Activated naive CD8-positive, alpha-beta T cell treated with anti-CD3 and anti-CD28 coated beads, Interleukin-2, amount 50 U/mL, for 24 hours (primary cell): ENCODE data around the gene EXT2.

ENCODE experiments used
- ATAC-seq: fragments of 150-1000 bp; cut with Tn5 transposase; one replicate; pipeline ENCODE4 v1.10.0; 2021
- DNase-seq: peaks from one replicate; pipeline ENCODE4 v3.0.0; 2021
- H3K27ac Mint-ChIP-seq: one replicate; pipeline ENCODE4 v1.8.0; 2021; ENCODE audit warnings: mild to moderate bottlenecking, mixed read lengths
- H3K27me3 Mint-ChIP-seq: one replicate; pipeline ENCODE4 v1.8.0; 2021; ENCODE audit warnings: mixed read lengths
- H3K36me3 Mint-ChIP-seq: one replicate; pipeline ENCODE4 v1.8.0; 2021; ENCODE audit warnings: low read depth, mixed read lengths
- H3K4me1 Mint-ChIP-seq: one replicate; pipeline ENCODE4 v1.8.0; 2021; ENCODE audit warnings: mixed read lengths
- H3K4me3 Mint-ChIP-seq: one replicate; pipeline ENCODE4 v1.8.0; 2021; ENCODE audit warnings: mild to moderate bottlenecking, moderate library complexity, mixed read lengths
- H3K9me3 Mint-ChIP-seq: one replicate; pipeline ENCODE4 v1.8.0; 2021; ENCODE audit warnings: mixed read lengths

The EXT2 gene

GRCh38 chr11:44104481-44105294, 9.2 kb downstream of the EXT2 start:
- Mint-ChIP-seq H3K36me3 (peaks cover 9% of the 10 kb centered on the region), H3K4me1 (peaks cover 19% of the 10 kb centered on the region), H3K4me3 (no peak overlapping the region), H3K27ac (peak overlapping the region; percentile 49), H3K9me3 (no peaks in the 10 kb centered on the region), H3K27me3 (no peaks in the 10 kb centered on the region)
- DNase-seq = no peak
- peak; percentile 75 for ATAC-seq

- Mint-ChIP-seq H3K4me3 (no peak overlapping the region), H3K4me1 (peaks cover 15% of the 10 kb centered on the region), H3K27ac (no peak overlapping the region), H3K9me3 (no peaks in the 10 kb centered on the region), H3K27me3 (no peaks in the 10 kb centered on the region), H3K36me3 (peaks cover 15% of the 10 kb centered on the region)
- ATAC-seq (no peak), DNase-seq (no peak)
These were observed 12.8 kb downstream of the EXT2 start for GRCh38 chr11:44108260-44108659.

- no peak overlapping the region for H3K4me3 Mint-ChIP-seq
- H3K9me3 Mint-ChIP-seq = no peaks in the 10 kb centered on the region
- no peaks in the 10 kb centered on the region for H3K27me3 Mint-ChIP-seq
- peak; percentile 67 for DNase-seq
- ATAC-seq = peak; percentile 92
- no peak overlapping the region for H3K27ac Mint-ChIP-seq
- peaks cover 19% of the 10 kb centered on the region for H3K36me3 Mint-ChIP-seq
- peaks cover 5% of the 10 kb centered on the region for H3K4me1 Mint-ChIP-seq
These were observed 14.8 kb downstream of the EXT2 start for GRCh38 chr11:44110231-44110679.

- Mint-ChIP-seq H3K9me3 (no peaks in the 10 kb centered on the region), H3K27me3 (no peaks in the 10 kb centered on the region), H3K36me3 (peaks cover 34% of the 10 kb centered on the region), H3K27ac (no peak overlapping the region), H3K4me1 (peaks cover 5% of the 10 kb centered on the region), H3K4me3 (no peak overlapping the region)
- ATAC-seq (no peak), DNase-seq (no peak)
These were observed 16.8 kb downstream of the EXT2 start for GRCh38 chr11:44112091-44112821.

- Mint-ChIP-seq H3K36me3 (peaks cover 35% of the 10 kb centered on the region), H3K9me3 (no peaks in the 10 kb centered on the region), H3K27me3 (no peaks in the 10 kb centered on the region), H3K27ac (no peak overlapping the region), H3K4me3 (no peak overlapping the region), H3K4me1 (peaks cover 5% of the 10 kb centered on the region)
- ATAC-seq (no peak), DNase-seq (no peak)
These were observed 17.5 kb downstream of the EXT2 start for GRCh38 chr11:44113018-44113417.

GRCh38 chr11:44113572-44113971, 18.1 kb downstream of the EXT2 start:
- H3K27me3 Mint-ChIP-seq = no peaks in the 10 kb centered on the region
- peaks cover 5% of the 10 kb centered on the region for H3K4me1 Mint-ChIP-seq
- DNase-seq (no peak), ATAC-seq (no peak)
- H3K4me3 Mint-ChIP-seq = no peak overlapping the region
- peaks cover 35% of the 10 kb centered on the region for H3K36me3 Mint-ChIP-seq
- no peaks in the 10 kb centered on the region for H3K9me3 Mint-ChIP-seq
- no peak overlapping the region for H3K27ac Mint-ChIP-seq

- no peak overlapping the region for H3K4me3 Mint-ChIP-seq
- no peak for ATAC-seq
- H3K36me3 Mint-ChIP-seq = peaks cover 31% of the 10 kb centered on the region
- H3K4me1 Mint-ChIP-seq = no peaks in the 10 kb centered on the region
- H3K27me3 Mint-ChIP-seq = no peaks in the 10 kb centered on the region
- no peak overlapping the region for H3K27ac Mint-ChIP-seq
- no peaks in the 10 kb centered on the region for H3K9me3 Mint-ChIP-seq
- DNase-seq = no peak
These were observed 20.9 kb downstream of the EXT2 start for GRCh38 chr11:44116234-44116830.

GRCh38 chr11:44120169-44120568, 24.7 kb downstream of the EXT2 start:
- no peak overlapping the region for H3K4me3 Mint-ChIP-seq
- H3K27ac Mint-ChIP-seq = no peak overlapping the region
- DNase-seq (no peak), ATAC-seq (no peak)
- H3K4me1 Mint-ChIP-seq = no peaks in the 10 kb centered on the region
- no peaks in the 10 kb centered on the region for H3K27me3 Mint-ChIP-seq
- H3K36me3 Mint-ChIP-seq = peaks cover 28% of the 10 kb centered on the region
- no peaks in the 10 kb centered on the region for H3K9me3 Mint-ChIP-seq

GRCh38 chr11:44125598-44125997, 30.1 kb downstream of the EXT2 start:
- ATAC-seq (no peak), DNase-seq (no peak)
- H3K27me3 Mint-ChIP-seq = no peaks in the 10 kb centered on the region
- H3K9me3 Mint-ChIP-seq = no peaks in the 10 kb centered on the region
- no peak overlapping the region for H3K4me3 Mint-ChIP-seq
- H3K36me3 Mint-ChIP-seq = peaks cover 32% of the 10 kb centered on the region
- H3K27ac Mint-ChIP-seq = no peak overlapping the region
- no peaks in the 10 kb centered on the region for H3K4me1 Mint-ChIP-seq

- no peak for DNase-seq
- Mint-ChIP-seq H3K4me1 (no peaks in the 10 kb centered on the region), H3K27ac (no peak overlapping the region), H3K27me3 (no peaks in the 10 kb centered on the region), H3K36me3 (peaks cover 33% of the 10 kb centered on the region), H3K4me3 (no peak overlapping the region), H3K9me3 (no peaks in the 10 kb centered on the region)
- no peak for ATAC-seq
These were observed 30.8 kb downstream of the EXT2 start for GRCh38 chr11:44126304-44126703.

- Mint-ChIP-seq H3K9me3 (no peaks in the 10 kb centered on the region), H3K27ac (no peak overlapping the region), H3K4me1 (no peaks in the 10 kb centered on the region), H3K4me3 (no peak overlapping the region), H3K36me3 (peaks cover 34% of the 10 kb centered on the region), H3K27me3 (no peaks in the 10 kb centered on the region)
- DNase-seq (no peak), ATAC-seq (no peak)
These were observed 31.7 kb downstream of the EXT2 start for GRCh38 chr11:44127130-44127529.

GRCh38 chr11:44128729-44129128, 33.3 kb downstream of the EXT2 start:
- no peak for DNase-seq
- no peaks in the 10 kb centered on the region for H3K27me3 Mint-ChIP-seq
- H3K9me3 Mint-ChIP-seq = no peaks in the 10 kb centered on the region
- H3K27ac Mint-ChIP-seq = no peak overlapping the region
- H3K4me1 Mint-ChIP-seq = no peaks in the 10 kb centered on the region
- peaks cover 34% of the 10 kb centered on the region for H3K36me3 Mint-ChIP-seq
- ATAC-seq = no peak
- no peak overlapping the region for H3K4me3 Mint-ChIP-seq

- no peak for ATAC-seq
- no peaks in the 10 kb centered on the region for H3K9me3 Mint-ChIP-seq
- no peaks in the 10 kb centered on the region for H3K27me3 Mint-ChIP-seq
- no peak for DNase-seq
- H3K27ac Mint-ChIP-seq = no peak overlapping the region
- H3K36me3 Mint-ChIP-seq = peaks cover 31% of the 10 kb centered on the region
- no peak overlapping the region for H3K4me3 Mint-ChIP-seq
- H3K4me1 Mint-ChIP-seq = no peaks in the 10 kb centered on the region
These were observed 35.3 kb downstream of the EXT2 start for GRCh38 chr11:44130751-44131150.

GRCh38 chr11:44133335-44133946, 38.0 kb downstream of the EXT2 start:
- Mint-ChIP-seq H3K9me3 (no peaks in the 10 kb centered on the region), H3K36me3 (peaks cover 17% of the 10 kb centered on the region), H3K27ac (peak overlapping the region; percentile 18), H3K27me3 (no peaks in the 10 kb centered on the region), H3K4me3 (no peak overlapping the region), H3K4me1 (no peaks in the 10 kb centered on the region)
- ATAC-seq = no peak
- no peak for DNase-seq
